Activated T-cell treated with anti-CD3 and anti-CD28 coated beads for 1 hour (primary cell): ENCODE measurements around the gene TMBIM6.
A peak's percentile ranks its signal among the peaks of the same experiment; 100 is the strongest.
"Not testable (repeated sequence)": the region's sequence is repeated elsewhere in the genome, so short reads cannot be mapped to it uniquely, and the experiment has no call there.

ENCODE experiments used
- DNase-seq: peaks from one replicate; pipeline ENCODE4 v3.0.0-alpha.2; 2020; ENCODE audit warnings: low read depth

Gene TMBIM6, protein sequence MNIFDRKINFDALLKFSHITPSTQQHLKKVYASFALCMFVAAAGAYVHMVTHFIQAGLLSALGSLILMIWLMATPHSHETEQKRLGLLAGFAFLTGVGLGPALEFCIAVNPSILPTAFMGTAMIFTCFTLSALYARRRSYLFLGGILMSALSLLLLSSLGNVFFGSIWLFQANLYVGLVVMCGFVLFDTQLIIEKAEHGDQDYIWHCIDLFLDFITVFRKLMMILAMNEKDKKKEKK

DNA sequence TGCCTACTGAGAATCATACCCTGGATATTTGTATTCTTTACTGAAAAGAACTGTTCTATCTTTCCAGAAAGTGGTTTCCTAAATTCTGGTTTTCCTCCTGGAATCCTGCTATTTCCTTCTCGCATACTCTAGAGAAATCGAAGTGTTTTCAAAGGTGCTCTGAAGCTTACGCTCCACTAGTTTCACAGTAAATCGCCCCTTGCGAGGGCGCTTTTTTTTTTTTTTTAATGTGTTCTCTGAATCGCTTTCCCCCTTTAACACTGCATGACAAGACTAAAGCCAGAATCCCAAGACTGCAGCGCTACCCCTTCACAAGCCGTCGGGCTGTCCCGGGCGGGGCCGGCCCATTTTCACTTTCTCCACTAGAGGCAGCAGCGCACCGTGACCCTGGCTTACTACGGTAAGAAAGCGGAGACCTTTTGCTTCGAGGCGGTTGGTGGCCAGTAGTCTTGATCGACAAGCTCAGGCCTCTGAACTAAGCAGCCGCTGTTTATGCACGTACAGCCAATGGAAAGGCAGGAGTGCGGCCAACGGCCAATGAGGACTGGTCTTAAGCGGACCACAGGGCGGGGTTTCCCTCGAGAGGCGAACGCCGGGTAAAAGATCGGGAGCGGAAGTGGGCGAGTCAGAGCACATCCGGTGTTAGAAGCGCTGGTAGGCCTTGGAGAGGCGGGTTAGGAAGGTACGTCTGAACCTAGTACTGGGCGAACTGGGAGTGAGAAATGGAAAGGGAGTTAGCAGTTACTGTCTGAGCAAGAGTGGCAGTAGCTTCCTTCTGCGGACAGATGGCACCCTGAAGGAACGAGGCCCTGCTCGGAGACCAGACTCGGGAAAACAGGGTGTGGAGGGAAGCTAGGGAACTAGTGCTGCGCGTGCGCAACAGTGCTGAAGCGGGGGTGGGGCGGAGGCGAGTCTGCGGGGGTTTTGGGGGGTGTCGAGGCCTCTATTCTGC, at the start of gene TMBIM6:
Gene TMBIM6, plus strand, starts transcription at position 628 of the 952 bp plus-strand sequence. CDS start 10,937 bp downstream, outside the sequence.
- DNase-seq, result peak; percentile 96

DNA sequence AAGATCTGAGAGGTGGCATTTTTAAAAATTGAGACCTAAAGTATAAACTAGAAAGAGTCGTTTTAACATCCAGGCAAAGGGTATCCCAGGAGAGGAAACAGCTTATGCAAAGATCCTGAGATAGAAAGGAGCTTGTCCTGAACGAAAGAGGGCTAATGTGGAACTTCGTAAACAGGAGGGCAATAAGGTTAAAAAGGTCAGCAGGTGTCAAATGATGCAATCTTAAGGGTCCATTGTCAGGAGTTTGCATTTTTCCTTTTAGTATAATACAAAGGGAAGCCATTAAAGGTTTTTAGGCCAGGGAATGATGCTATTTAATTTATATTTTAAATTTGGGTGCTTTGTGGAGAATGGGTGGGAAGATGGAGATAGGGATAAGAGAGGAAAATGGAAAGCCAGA, 48.5 kb upstream of the TMBIM6 start:
- no peak for DNase-seq

DNA sequence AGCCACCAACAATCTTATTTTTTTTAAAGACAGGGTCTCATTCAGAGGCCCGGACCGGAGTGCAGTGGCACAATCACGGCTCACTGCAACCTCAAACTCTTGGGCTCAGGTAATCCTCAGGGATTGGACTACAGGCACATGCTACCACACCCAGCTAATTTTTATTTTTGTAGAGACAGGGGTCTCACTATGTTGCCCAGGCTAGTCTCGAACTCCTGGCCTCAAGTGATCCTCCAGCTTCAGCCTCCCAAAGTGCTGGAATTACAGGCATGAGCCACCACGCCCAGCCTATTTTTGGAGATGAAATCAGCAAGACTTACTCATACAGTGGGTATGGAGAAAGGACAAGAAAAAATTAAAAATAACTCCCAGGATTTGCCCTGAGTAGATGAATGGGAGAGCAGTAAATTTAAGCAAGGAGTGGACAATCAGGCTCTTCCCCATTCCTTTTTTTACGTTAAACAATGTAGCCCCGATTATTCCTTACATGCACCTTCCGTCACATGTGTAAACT, 47.4 kb upstream of the TMBIM6 start:
- DNase-seq, result no peak

DNA sequence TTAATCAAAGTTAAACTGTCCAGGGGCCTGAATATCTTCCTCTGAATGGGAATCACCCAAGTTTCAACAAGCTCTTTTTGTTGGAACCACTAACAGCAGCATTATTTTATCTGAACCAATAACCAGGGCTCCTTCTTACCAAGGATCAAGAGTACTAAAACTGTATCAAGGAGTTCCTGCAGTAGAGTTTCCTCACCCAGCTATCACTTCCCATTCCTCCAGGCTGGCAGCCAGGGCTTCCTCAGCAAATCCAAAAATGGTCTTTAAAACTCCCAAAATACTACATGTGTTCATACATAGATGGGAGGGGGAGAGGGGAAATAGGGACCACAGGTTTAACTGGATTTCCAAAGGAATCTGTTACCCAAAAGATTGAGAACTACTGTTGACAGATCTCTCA, 44.6 kb upstream of the TMBIM6 start:
- DNase-seq, result no peak

DNA sequence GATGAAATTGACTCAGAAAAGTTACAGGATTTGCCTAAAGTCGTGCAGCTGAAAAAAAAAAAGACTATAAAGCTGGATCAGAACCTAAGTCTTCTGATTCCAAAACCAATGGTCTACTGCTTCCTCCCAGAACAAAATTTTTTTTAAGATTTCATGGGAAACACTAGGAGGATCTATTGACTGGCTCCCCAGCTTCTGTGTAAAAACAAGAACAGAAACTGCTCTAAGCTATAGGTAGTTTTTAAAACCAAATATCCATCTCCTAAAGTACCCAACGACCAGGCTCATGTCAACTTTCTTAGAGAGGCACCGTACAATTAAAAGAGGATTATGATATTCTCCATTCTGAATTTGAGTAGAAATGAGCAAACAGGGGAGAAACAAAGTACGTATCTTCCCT, 43.5 kb upstream of the TMBIM6 start:
- no peak for DNase-seq

DNA sequence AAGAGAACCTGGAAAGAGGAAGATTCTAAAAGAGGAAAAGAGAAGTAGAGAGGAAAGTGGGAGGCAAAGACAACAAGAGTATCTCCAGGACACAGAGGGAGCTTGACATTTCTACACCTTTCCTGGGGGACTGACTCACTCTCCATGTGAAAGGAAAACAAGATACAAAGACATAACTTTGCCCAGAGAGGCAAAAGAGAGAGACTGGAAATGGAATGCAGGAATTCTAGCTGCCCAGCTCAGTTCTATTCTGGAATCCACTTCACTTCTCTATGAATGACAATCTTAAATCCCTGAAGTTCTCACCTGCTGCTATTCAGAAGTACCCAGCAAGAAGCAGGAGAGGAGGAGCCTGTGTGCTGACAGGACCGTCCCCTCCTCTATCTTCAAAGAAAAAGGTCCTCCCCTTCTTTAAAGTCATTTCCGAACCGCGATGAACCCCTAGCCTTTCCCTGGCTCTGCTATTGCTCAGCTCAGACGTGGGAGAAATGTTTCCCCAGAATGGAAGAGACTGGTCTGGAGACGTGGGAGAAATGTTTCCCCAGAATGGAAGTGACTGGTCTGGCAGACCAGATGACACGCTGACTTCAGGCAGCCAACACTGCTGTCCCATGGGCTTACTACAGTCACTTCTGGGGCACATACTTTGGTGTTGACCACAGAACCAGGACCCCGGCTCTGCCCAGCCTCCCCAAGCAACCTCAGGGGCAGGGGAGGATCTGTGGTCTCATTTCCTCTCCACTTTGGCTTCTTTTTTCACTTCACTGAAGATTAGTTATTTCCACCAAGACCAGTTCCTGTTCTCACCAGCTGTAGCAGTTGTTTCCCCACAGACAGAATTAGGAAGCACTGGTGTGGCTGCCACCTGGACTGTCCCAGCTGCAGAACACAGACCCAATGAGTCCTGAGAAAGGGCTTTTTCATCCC, 42.5 kb upstream of the TMBIM6 start:
- no peak for DNase-seq

DNA sequence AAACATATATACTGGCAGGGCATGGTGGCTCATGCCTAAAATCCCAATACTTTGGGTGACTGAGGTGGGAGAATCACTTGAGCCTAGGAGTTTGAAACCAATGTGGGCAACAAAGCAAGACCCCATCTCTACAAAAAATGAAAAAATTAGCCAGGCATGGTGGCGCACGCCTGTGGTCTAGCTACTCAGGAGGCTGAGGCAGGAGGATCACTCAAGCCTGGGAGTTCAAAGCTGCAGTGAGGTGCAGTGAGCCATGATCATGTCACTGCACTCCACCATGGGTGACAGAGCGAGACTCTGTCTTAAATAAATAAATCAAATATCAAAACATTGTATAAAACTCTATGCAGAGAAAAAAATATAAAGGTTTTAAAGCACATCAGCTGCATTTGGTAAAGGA, 39.3 kb upstream of the TMBIM6 start:
- no peak for DNase-seq

DNA sequence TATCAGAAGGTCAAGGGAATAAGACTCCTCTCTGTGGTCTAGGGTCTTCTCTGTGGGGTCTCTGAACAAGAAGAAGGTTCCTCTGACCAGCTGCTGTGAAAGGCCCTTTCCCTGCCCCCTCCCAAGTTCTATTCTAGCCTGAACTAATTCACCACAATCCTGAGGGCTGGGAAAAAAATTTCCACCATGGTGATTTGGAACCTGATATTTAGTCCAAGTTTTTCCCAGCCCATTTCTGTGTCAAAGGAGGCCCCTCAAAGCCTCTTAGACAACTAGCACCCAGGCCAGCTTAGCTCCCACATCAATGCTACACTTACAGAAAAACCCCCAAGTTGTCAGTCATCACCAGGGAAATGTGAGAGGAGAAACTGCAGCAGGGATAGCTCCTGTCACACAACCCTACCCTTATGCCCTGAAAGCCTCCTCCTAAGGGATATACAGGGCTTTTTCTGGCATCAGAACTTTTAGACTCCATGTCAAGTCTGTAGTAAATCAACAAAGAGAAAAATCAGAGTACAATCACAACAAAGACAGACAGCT, 38.6 kb upstream of the TMBIM6 start:
- DNase-seq, result no peak

DNA sequence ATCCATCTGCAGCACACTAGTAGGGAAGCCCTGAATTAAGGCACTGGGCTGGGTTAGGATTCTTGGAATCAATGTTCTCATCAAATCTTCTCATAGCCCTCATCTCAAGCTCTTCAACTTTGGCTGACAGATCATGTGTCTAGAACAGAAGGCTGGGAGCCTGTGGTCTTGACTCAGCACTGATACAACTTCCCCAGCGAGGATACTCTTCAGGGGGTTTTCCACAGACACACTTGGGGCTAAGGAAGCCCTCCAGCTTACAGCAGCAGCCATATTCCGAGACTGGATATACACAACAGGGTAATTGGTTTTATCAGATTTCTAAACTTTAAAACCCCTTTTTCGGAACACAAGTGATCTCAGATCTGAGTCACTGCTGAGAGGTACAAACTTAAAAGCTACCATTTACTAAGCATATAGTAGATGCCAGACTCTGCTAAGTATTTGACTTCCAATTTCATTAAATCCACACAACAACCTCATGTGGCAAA, 37.7 kb upstream of the TMBIM6 start:
- no peak for DNase-seq

DNA sequence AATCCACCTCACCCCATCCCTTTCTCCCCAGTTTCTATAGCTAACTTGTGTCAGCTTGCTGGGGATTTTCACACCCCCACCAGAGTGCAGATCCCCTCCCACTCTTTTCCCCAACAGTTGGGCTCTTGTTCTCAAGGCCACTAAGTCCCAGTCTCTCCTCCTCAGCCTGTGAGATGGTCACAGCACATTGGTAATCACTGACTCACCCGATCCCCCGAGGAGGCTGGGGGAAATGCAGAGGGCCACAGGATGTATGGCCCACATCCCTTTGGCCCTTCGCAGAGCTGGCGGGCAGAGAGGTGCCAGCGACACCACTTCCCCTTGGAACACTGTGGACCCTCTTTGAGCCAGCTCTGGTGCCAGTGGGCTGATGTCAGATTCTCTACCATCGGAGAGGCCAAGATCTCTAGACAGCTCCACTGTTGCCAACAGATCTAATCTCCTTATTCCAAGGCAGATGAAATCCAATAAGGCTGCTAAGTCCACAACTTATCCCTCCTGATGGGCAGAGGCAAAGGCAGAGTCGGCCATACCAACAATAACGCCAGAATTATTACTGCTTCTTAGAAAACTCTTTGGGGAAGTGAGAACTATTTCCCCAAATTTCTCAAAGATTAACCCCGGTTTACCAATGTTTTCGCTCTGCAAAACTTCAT, 35.8 kb upstream of the TMBIM6 start:
- no peak for DNase-seq

DNA sequence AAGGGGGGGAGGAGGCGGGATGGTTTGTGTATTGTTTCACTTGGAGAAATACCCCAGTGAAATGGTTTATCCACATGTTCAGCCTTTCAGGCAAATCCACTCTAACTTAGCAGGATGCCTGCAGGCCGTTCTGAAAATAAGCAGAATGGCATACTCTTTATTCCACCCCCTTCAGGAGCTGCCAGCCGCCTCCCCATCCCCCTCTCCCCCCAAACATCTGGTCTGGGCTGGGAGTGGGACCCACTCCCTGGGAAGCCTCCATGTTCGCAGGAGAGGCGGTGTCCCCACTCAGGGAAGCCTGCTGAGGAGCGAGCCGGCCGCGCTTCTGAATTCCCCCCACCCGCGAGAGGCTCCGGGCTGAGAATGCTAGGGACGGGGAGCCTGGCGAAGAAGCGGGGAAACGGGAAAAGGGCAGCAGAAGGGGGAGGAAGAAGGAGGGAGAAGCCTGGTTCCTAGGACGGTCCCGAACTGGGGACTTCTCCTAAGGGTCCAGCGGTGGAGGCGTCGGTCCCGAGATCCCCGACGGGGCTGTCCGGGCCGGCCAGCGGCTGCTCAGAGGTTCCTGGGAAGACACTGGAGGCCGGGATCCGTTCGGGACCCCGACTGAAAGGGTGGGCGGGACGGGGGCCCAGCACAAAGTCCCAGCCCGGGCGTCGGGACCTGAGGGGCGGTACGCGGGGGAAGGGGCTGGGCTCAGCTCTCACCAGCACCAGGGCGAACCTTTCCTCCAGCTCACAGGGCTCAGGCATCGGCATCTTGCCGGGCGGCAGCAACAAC, 34.8 kb upstream of the TMBIM6 start:
- DNase-seq, result peak; percentile 7

DNA sequence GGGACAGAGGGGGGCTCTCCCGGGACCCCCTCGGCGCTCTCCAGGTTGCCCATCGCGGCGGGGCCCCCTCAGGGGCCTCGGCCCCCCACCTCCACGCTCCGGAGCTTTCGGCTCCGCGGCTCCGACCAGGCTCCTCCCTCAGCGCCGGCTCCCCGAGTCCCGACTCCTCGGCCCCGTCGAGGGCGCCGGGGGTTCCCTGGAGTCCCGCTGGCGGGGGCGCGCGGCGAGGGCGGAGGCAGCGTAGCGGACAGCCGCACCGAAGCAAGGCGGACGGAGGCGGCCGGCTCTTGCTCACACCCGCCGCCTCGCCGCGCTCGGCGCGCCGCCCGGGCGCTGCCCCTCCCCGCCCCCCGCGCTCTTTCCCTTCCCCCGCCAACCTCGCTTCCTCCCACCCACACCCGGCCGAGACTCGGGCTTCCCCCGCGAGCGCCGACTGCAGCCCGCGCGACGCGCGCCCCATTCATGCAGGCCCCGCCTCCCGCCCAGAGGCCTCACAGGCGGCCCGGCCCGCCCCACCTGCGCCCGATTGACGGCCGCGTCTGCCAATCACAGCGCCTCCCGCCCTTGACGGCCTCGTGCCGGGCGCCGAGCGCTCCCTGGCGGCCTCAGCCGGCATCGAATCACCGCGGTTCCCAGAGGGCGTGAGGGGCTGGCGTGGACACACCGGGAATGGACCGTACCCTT, 34.1 kb upstream of the TMBIM6 start, which contains the start of gene FMNL3:
Gene FMNL3, minus strand, starts transcription at position 278 of the 684 bp plus-strand sequence. Its CDS starts 225 bp downstream, at position 53.
- DNase-seq, result peak; percentile 99

DNA sequence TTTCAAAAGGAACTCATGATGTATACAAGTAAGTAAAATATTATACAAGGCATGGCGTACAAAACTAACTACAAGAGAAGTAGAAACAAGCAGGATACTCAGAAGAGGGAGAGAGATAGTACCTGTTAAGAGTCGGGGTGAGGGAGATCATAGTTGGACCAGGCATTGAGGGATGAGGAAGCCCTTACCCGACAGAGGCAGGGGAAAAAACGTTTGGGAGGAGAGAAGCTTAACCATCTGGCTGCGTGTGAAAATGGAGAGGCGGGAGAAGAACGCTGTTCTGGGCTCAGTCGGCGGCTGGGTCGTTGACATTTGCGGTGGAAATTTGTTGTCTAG, 33.6 kb upstream of the TMBIM6 start:
- no peak for DNase-seq

DNA sequence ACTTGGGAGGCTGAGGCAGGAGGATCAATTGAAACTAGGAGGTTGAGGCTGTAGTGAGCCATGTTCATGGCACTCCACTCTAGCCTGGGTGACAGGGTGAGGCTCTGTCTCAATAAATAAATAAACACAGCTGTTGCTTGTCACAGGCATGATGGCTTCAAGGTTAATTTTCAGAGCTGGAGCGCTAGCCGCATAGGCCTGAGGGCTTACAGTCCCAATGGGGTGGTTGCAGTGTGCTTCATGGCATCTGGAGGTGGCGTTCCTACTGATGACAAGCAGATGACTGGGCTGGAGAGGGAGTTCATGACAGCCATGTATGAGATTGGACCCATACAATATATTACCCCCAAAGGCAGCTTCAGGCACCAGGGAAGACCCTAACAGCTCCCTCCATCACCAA, 32.5 kb upstream of the TMBIM6 start:
- DNase-seq, result no peak

DNA sequence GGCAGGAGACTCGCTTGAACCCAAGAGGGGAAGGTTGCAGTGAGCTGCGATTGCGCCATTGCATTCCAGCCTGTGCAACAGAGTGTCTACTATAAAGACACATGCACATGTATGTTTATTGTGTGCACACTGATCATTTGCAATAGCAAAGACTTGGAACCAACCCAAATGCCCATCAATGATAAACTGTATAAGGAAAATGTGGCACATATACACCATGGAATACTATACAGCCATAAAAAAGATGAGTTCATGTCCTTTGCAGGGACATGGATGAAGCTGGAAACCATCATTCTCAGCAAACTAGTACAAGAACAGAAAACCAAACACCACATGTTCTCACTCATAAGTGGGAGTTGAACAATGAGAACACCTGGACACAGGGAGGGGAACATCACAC, 27.4 kb upstream of the TMBIM6 start:
- not testable (repeated sequence) for DNase-seq

DNA sequence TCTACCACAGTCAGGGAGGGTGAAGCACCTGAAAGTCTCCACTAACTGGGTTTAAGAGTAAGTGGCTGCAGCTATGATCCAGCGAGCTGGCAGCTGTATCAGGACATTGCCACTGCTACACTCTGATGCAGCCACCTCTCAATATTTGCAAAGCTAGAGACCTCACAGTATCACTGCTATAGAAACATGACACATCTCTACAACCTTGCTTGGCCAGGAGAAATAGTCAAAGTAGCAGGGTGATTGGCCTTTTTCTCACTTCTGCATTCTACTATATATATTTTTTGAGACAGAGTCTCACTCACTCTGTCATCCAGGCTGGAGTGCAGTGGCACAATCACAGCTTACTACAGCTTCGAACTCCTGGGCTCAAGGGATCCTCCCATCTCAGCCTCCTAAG, 24.8 kb upstream of the TMBIM6 start:
- DNase-seq, result no peak

DNA sequence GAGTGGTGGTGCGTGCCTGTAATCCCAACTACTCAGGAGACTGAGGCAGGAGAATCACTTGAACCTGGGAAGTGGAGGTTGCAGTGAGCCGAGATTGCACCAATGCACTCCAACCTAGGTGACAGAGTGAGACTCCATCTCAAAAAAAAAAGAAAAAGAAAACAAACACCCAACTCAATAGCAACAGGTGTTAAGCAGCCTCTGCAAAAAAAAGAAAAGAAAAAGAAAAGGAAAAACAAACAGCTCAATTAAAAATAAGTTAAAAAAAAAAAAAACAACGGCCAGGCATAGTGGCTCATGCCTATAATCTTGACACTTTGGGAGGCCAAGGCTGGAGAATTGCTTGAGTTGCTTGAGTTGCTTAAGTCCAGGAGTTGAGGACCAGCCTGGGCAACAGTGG, 23.6 kb upstream of the TMBIM6 start:
- not testable (repeated sequence) for DNase-seq

DNA sequence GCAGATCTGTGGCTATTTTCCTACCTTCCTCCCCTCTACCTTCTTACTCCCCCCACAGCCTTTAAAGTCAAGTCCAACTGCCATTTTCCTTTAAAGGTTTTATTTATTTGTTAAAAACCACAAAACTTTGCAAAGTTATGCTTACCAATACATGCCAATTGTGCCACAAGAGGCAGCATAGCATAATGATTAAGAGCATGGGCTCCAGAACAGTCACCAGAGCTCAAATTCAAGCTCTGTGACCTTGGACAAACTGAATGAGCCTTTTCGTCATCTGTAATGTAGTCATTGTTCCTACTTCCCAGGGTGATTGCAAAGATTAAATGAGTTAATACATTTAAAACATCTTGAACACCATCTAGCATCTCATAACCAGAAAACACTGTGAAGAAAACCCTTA, 21.1 kb upstream of the TMBIM6 start:
- no peak for DNase-seq

DNA sequence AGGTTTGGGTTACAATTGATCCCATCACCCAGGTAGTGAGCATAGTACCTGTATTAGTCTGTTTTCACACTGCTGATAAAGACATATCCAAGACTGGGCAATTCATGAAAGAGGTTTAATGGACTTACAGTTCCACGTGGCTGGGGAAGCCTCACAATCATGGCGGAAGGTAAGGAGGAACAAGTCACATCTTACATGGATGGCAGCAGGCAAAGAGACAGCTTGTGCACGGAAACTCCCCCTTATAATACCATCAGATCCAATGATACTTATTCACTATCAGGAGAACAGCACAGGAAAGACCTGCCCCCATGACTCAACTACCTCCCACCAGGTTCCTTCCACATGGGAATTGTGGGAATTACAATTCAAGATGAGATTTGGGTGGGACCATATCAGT, 20.0 kb upstream of the TMBIM6 start:
- DNase-seq, result not testable (repeated sequence)

DNA sequence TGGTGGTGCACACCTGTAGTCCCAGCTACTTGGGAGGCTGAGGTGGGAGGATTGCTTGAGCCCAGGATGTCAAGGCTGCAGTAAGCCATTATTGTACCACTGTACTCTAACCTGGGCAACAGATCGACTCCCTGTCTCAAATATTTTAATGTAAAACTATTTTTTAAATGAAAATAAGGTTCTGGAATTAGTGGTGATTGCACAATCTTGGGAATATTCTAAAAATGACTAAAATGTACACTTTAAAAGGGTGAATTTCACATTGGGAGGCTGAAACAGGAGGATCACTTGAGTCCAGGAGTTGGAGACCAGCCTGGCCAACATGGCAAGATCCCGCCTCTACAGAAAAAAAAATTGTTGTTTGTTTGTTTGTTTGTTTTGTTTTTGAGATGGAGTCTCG, 12.9 kb upstream of the TMBIM6 start:
- DNase-seq, result no peak
